Astrocyte (in vitro differentiated cells and primary cell): Measurements from ENCODE around the gene SUPT3H. TPM values are rescaled to one million over a fixed set of nuclear protein-coding genes. Genes with fewer than 3 reads are reported as not detected.

ENCODE experiments used
- DNase-seq: peaks from one replicate; pipeline ENCODE4 v3.0.0-alpha.2; 2010; ENCODE audit warnings: low read depth
- FAIRE-seq: peaks from 2 replicates; lab custom pipeline; 2011; peaks lifted over from hg19 to GRCh38; lab: Jason Lieb, UNC
- H2AFZ ChIP-seq: 2 replicates; pipeline ENCODE4 v1.6.0; 2012; ENCODE audit warnings: low read depth, low read length, inconsistent platforms
- H3K27ac ChIP-seq: 2 replicates; pipeline ENCODE4 v1.5.1; 2011; ENCODE audit warnings: low read depth, low read length, inconsistent platforms
- H3K27me3 ChIP-seq: 2 replicates; pipeline ENCODE4 v1.6.0; 2011; ENCODE audit warnings: low read length, inconsistent platforms; ENCODE audit not compliant: insufficient read depth
- H3K36me3 ChIP-seq: 2 replicates; pipeline ENCODE4 v1.5.1; 2011; ENCODE audit warnings: low read length, inconsistent platforms; ENCODE audit not compliant: insufficient read depth
- H3K4me1 ChIP-seq: 2 replicates; pipeline ENCODE4 v1.5.1; 2011; ENCODE audit warnings: low read length, inconsistent platforms; ENCODE audit not compliant: insufficient read depth
- H3K4me2 ChIP-seq: 2 replicates; pipeline ENCODE4 v1.6.0; 2012; ENCODE audit warnings: low read length, inconsistent platforms
- H3K4me3 ChIP-seq: 2 replicates; pipeline ENCODE4 v1.5.1; 2011; ENCODE audit warnings: low read depth, mild to moderate bottlenecking, low read length, inconsistent platforms; ENCODE audit not compliant: insufficient read depth
- H3K79me2 ChIP-seq: 2 replicates; pipeline ENCODE4 v1.6.0; 2012; ENCODE audit warnings: mild to moderate bottlenecking, low read length, inconsistent platforms; ENCODE audit not compliant: insufficient read depth
- H3K9ac ChIP-seq: 2 replicates; pipeline ENCODE4 v1.6.0; 2012; ENCODE audit warnings: mild to moderate bottlenecking, low read length, inconsistent platforms
- H3K9me3 ChIP-seq: 2 replicates; pipeline ENCODE4 v1.5.1; 2012; ENCODE audit warnings: low read depth, mild to moderate bottlenecking, low read length, inconsistent platforms; ENCODE audit not compliant: insufficient read depth
- H4K20me1 ChIP-seq: 2 replicates; pipeline ENCODE4 v1.6.0; 2012; ENCODE audit warnings: low read length, inconsistent platforms; ENCODE audit not compliant: insufficient read depth
- H3K27ac Mint-ChIP-seq: one replicate; pipeline ENCODE4 v1.8.0; 2021; ENCODE audit warnings: mild to moderate bottlenecking, mixed read lengths; ENCODE audit not compliant: unreplicated experiment
- H3K27me3 Mint-ChIP-seq: one replicate; pipeline ENCODE4 v1.8.0; 2021; ENCODE audit warnings: low read depth, mixed read lengths; ENCODE audit not compliant: unreplicated experiment
- H3K36me3 Mint-ChIP-seq: one replicate; pipeline ENCODE4 v1.8.0; 2021; ENCODE audit warnings: low read depth, mixed read lengths; ENCODE audit not compliant: unreplicated experiment
- H3K4me1 Mint-ChIP-seq: one replicate; pipeline ENCODE4 v1.8.0; 2021; ENCODE audit warnings: low read depth, mixed read lengths; ENCODE audit not compliant: unreplicated experiment
- H3K4me3 Mint-ChIP-seq: one replicate; pipeline ENCODE4 v1.8.0; 2021; ENCODE audit warnings: mild to moderate bottlenecking, moderate library complexity, mixed read lengths; ENCODE audit not compliant: unreplicated experiment
- H3K9me3 Mint-ChIP-seq: one replicate; pipeline ENCODE4 v1.8.0; 2021; ENCODE audit warnings: mild to moderate bottlenecking, mixed read lengths; ENCODE audit not compliant: unreplicated experiment
- EZH2 ChIP-seq: IDR thresholded peaks from 2 replicates; pipeline ENCODE4 v1.6.1; 2012; ENCODE audit warnings: mild to moderate bottlenecking, low read length, inconsistent platforms; ENCODE audit not compliant: insufficient read depth
- total RNA-seq: library from RNA; stranded (reverse); gene quantifications from 2 replicates; pipeline ENCODE4 v1.2.1, GENCODE V29; 2021
- TF ChIP-seq, protein P1 (sequence below): IDR thresholded peaks from 2 replicates; pipeline ENCODE4 v1.5.1; 2011; ENCODE audit warnings: low read depth, mild to moderate bottlenecking, inconsistent platforms, low read length, moderate library complexity; ENCODE audit not compliant: insufficient read depth

Gene SUPT3H
- total RNA-seq, 1 donor from 2014 or later, result 12.4 TPM

DNA sequence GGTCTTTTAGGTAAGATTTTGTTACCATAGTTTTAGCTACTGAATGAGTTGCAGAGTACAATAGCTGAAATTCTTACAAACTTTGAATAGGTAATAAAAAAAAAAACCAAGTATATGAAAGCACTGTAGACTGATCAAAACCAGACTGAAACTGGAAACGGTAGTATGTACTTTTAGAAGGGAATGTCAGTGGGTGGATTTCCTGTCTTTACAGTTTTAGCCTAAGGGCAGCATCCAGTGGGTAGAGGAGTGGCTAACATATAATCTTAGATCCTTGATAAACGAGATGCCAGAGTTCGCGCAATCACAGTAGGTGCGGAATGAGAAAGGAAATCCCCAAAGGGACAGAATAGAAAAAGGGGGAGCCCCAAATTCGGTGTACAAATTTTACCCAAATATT, 435.5 kb downstream of the SUPT3H start:
- no peak overlapping the region for H3K4me3 Mint-ChIP-seq
- Histone ChIP-seq H4K20me1 (no peaks in the 10 kb centered on the region), H2AFZ (no peak overlapping the region), H3K4me2 (no peak overlapping the region), H3K9ac (no peak overlapping the region), H3K27ac (no peak overlapping the region), H3K79me2 (no peaks in the 10 kb centered on the region), H3K36me3 (no peaks in the 10 kb centered on the region), H3K4me3 (no peak overlapping the region), H3K4me1 (no peaks in the 10 kb centered on the region), H3K9me3 (no peaks in the 10 kb centered on the region), H3K27me3 (no peaks in the 10 kb centered on the region)
- H3K9me3 Mint-ChIP-seq, result peaks cover 15% of the 10 kb centered on the region
- no peak for TF ChIP-seq EZH2
- TF ChIP-seq, protein P1, sequence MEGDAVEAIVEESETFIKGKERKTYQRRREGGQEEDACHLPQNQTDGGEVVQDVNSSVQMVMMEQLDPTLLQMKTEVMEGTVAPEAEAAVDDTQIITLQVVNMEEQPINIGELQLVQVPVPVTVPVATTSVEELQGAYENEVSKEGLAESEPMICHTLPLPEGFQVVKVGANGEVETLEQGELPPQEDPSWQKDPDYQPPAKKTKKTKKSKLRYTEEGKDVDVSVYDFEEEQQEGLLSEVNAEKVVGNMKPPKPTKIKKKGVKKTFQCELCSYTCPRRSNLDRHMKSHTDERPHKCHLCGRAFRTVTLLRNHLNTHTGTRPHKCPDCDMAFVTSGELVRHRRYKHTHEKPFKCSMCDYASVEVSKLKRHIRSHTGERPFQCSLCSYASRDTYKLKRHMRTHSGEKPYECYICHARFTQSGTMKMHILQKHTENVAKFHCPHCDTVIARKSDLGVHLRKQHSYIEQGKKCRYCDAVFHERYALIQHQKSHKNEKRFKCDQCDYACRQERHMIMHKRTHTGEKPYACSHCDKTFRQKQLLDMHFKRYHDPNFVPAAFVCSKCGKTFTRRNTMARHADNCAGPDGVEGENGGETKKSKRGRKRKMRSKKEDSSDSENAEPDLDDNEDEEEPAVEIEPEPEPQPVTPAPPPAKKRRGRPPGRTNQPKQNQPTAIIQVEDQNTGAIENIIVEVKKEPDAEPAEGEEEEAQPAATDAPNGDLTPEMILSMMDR, result no peak
- H3K27me3 Mint-ChIP-seq, result no peaks in the 10 kb centered on the region
- peaks cover 24% of the 10 kb centered on the region for H3K36me3 Mint-ChIP-seq
- H3K27ac Mint-ChIP-seq, result no peak overlapping the region
- DNase-seq, result no peak
- H3K4me1 Mint-ChIP-seq, result no peaks in the 10 kb centered on the region
- FAIRE-seq, result no peak

DNA sequence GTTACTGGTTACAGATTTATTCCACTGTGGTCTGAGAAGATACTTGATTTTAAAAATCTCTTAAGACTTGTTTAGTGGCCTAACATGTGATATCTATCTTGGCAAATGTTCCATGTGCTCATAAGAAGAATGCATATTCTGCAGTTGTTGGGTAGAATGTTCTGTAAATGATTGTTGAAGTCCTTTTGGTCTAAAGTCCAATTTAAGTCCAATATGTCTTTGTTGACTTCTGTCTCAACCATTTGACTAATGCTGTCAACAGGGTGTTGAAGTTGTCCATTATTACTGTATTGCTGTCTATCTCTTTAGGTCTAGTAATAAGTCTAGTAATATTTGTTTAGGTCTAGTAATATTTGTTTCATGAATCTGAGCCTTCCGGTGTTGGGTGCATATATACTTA, 437.4 kb downstream of the SUPT3H start:
- no peaks in the 10 kb centered on the region for H3K4me1 Mint-ChIP-seq
- no peak for DNase-seq
- Histone ChIP-seq H3K79me2 (no peaks in the 10 kb centered on the region), H3K4me3 (no peak overlapping the region), H3K9ac (no peak overlapping the region), H3K9me3 (no peaks in the 10 kb centered on the region), H2AFZ (no peak overlapping the region), H3K27ac (no peak overlapping the region), H4K20me1 (no peaks in the 10 kb centered on the region), H3K4me1 (no peaks in the 10 kb centered on the region), H3K27me3 (no peaks in the 10 kb centered on the region), H3K4me2 (no peak overlapping the region), H3K36me3 (no peaks in the 10 kb centered on the region)
- H3K9me3 Mint-ChIP-seq, result peaks cover 9% of the 10 kb centered on the region
- no peak overlapping the region for H3K27ac Mint-ChIP-seq
- no peak for TF ChIP-seq EZH2
- TF ChIP-seq, protein P1, result no peak
- peaks cover 16% of the 10 kb centered on the region for H3K36me3 Mint-ChIP-seq
- FAIRE-seq, result no peak
- H3K4me3 Mint-ChIP-seq, result no peak overlapping the region
- no peaks in the 10 kb centered on the region for H3K27me3 Mint-ChIP-seq

DNA sequence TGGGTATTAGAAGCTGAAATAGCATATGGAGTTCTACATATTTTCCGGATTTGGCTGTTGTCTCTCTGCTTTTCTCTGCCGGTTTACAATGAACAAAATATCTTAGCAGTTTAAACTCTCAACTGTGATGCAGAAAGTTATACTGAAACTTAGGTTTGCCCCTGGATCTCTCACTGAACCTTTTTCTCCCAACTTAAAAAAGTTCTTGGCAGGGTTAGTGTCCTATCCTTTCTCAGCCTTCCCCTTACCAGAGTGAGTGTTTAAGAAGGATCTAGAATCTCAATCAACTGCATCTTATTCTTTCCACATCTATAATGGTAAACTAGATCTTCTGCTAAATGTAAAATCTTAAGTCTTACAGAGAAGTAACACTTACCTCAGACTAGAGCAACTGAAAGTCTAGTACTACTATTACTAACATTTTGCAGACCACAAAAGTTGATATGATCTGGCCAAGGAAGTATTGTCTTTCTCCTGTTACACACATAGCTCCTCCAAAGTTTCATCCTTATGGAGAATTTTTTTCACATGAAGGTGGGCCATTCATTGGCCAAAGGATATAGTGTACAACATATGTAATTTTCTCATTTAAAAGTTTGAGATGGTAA, 441.9 kb downstream of the SUPT3H start:
- no peak overlapping the region for H3K4me3 Mint-ChIP-seq
- Histone ChIP-seq H3K27me3 (no peaks in the 10 kb centered on the region), H3K79me2 (no peaks in the 10 kb centered on the region), H3K4me2 (no peak overlapping the region), H3K9me3 (no peaks in the 10 kb centered on the region), H3K4me3 (no peak overlapping the region), H3K36me3 (no peaks in the 10 kb centered on the region), H3K4me1 (no peaks in the 10 kb centered on the region), H2AFZ (no peak overlapping the region), H3K9ac (no peak overlapping the region), H4K20me1 (no peaks in the 10 kb centered on the region), H3K27ac (no peak overlapping the region)
- H3K27ac Mint-ChIP-seq, result no peak overlapping the region
- H3K4me1 Mint-ChIP-seq, result no peaks in the 10 kb centered on the region
- TF ChIP-seq EZH2, result no peak
- TF ChIP-seq, protein P1, result no peak
- H3K27me3 Mint-ChIP-seq, result no peaks in the 10 kb centered on the region
- FAIRE-seq (no peak), DNase-seq (peak; percentile 3)
- peaks cover 11% of the 10 kb centered on the region for H3K36me3 Mint-ChIP-seq
- peaks cover 3% of the 10 kb centered on the region for H3K9me3 Mint-ChIP-seq
